RWPE2 (cell line): ENCODE measurements around the gene STK11.

ENCODE experiments used
- ATAC-seq: fragments of 200-7000 bp; cut with Tn5 transposase; 3 replicates; pipeline ENCODE4 v1.9.1; 2021; ENCODE audit warnings: low read depth
- DNase-seq: peaks from one replicate; pipeline ENCODE4 v3.0.0-alpha.2; 2020; ENCODE audit warnings: low spot score
- H3K27ac ChIP-seq: fragments of 450-650 bp; 2 replicates; pipeline ENCODE4 v1.5.1; 2017; ENCODE audit warnings: mild to moderate bottlenecking; ENCODE audit not compliant: poor library complexity, severe bottlenecking
- H3K27me3 ChIP-seq: fragments of 250-450 bp; sonication (Bioruptor Pico); 2 replicates; pipeline ENCODE4 v1.5.1; 2021; ENCODE audit warnings: mild to moderate bottlenecking, moderate library complexity; ENCODE audit not compliant: insufficient read depth, poor library complexity, severe bottlenecking
- H3K36me3 ChIP-seq: fragments of 250-450 bp; sonication (Bioruptor Pico); 2 replicates; pipeline ENCODE4 v1.5.1; 2020; ENCODE audit warnings: low read depth, mild to moderate bottlenecking, moderate library complexity
- H3K4me1 ChIP-seq: fragments of 250-450 bp; sonication (Bioruptor Pico); 2 replicates; pipeline ENCODE4 v1.5.1; 2021; ENCODE audit warnings: mild to moderate bottlenecking, moderate library complexity; ENCODE audit not compliant: insufficient read depth, poor library complexity, severe bottlenecking
- H3K4me3 ChIP-seq: fragments of 250-450 bp; sonication (Bioruptor Pico); 2 replicates; pipeline ENCODE4 v1.5.1; 2021; ENCODE audit warnings: mild to moderate bottlenecking, moderate library complexity; ENCODE audit not compliant: severe bottlenecking
- H3K9me3 ChIP-seq: fragments of 250-450 bp; sonication (Bioruptor Pico); 2 replicates; pipeline ENCODE4 v1.5.1; 2021; ENCODE audit warnings: mild to moderate bottlenecking, moderate library complexity; ENCODE audit not compliant: severe bottlenecking
- TF ChIP-seq, protein P1 (sequence below): fragments of 450-650 bp; IDR thresholded peaks from one replicate; pipeline ENCODE4 v1.5.1; 2017; ENCODE audit warnings: mild to moderate bottlenecking, moderate library complexity; ENCODE audit not compliant: poor library complexity, severe bottlenecking

STK11 gene

DNA sequence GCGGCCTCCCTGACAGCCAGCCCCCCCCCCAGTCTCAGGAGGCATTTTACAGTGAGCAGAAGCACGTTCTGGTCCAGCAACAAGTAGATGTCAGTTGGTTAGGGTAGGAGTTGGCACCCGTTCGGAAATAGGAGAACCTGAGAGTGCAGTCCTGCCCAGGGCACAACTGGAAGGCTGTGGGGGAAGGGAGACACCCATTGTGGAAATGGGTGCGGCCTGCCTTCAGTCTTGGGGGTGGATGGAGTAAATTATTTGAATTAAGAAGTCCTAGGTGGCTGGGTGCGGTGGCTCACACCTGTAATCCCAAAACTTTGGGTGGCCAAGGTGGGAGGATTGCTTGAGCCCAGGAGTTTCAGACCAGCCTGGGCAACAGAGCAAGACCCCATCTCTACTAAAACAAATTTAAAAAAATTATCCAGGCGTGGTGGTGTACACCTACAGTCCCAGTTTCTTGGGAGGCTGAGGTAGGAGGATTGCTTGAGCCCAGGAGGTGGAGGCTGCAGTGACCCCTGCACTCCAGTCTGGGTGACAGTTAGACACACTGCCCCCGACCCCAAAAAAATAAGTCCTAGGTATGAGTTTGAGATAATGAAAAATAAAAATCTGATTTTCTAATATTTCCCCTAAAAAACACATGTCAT lies 64.8 kb downstream of the STK11 start:
- Histone ChIP-seq H3K36me3 (peaks cover 52% of the 10 kb centered on the region), H3K9me3 (no peaks in the 10 kb centered on the region), H3K4me1 (peaks cover 7% of the 10 kb centered on the region), H3K4me3 (peak overlapping the region; percentile 82), H3K27ac (peak overlapping the region; percentile 97), H3K27me3 (no peaks in the 10 kb centered on the region)
- ATAC-seq (no peak), DNase-seq (no peak)
- TF ChIP-seq, protein P1, sequence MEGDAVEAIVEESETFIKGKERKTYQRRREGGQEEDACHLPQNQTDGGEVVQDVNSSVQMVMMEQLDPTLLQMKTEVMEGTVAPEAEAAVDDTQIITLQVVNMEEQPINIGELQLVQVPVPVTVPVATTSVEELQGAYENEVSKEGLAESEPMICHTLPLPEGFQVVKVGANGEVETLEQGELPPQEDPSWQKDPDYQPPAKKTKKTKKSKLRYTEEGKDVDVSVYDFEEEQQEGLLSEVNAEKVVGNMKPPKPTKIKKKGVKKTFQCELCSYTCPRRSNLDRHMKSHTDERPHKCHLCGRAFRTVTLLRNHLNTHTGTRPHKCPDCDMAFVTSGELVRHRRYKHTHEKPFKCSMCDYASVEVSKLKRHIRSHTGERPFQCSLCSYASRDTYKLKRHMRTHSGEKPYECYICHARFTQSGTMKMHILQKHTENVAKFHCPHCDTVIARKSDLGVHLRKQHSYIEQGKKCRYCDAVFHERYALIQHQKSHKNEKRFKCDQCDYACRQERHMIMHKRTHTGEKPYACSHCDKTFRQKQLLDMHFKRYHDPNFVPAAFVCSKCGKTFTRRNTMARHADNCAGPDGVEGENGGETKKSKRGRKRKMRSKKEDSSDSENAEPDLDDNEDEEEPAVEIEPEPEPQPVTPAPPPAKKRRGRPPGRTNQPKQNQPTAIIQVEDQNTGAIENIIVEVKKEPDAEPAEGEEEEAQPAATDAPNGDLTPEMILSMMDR = no peak

DNA sequence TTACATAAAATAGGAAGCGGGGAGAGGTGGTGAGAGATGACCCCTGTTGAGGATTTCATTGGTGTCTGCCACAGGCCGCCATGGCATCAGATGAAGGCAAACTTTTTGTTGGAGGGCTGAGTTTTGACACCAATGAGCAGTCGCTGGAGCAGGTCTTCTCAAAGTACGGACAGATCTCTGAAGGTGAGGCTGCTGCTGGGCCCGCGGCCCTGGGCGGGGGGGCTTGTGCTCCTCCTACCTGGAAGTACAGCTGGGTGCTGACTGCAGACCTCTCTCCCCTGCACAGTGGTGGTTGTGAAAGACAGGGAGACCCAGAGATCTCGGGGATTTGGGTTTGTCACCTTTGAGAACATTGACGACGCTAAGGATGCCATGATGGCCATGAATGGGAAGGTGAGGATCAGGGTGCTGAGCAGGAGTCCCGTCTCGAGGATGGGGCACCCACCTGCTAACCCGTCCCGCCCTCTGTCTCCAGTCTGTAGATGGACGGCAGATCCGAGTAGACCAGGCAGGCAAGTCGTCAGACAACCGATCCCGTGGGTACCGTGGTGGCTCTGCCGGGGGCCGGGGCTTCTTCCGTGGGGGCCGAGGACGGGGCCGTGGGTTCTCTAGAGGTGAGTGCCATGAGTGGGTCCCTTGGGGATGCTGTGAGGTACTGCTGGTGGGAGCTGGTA lies 65.4 kb downstream of the STK11 start:
- Histone ChIP-seq H3K36me3 (peaks cover 52% of the 10 kb centered on the region), H3K4me3 (no peak overlapping the region), H3K27ac (peak overlapping the region; percentile 97), H3K9me3 (no peaks in the 10 kb centered on the region), H3K4me1 (peaks cover 7% of the 10 kb centered on the region), H3K27me3 (no peaks in the 10 kb centered on the region)
- TF ChIP-seq, protein P1 = no peak
- no peak for DNase-seq
- no peak for ATAC-seq

DNA sequence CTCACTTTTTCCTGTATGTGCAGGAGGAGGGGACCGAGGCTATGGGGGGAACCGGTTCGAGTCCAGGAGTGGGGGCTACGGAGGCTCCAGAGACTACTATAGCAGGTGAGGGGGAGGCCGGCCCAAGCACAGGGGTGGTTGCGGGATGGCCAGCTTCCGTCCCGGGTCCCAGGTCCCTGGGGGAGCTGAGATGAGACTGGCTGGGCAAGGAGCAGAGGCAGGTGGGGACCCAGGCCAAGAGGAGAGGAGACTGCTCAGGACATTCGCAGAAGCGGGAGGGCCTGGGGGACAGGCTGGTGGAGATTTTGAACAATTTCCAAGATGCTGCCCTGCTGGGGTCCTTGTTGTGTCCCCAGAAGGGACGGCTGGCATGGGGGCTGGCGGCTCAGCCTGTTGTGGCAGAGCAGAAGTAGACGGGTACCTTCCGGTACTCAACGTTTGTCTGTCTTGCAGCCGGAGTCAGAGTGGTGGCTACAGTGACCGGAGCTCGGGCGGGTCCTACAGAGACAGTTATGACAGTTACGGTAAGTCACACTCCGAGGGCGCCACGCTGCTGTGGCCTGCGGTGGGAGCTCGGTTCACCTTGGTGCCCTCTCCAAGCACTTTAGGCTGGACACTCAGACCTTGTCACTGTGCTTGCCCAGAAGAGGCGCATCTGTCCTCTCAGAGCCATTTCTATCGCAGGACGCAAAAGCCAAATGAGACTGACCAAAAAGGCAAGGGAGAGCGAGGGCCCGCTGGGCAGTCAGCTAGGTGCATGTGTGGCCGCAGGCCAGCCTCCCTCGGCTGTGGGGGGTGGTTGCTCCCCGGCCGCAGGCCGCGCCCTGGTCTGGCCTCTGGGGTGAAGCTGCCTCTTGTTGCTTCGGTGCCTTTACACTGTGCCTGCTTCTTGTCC lies 66.2 kb downstream of the STK11 start:
- no peaks in the 10 kb centered on the region for H3K9me3 ChIP-seq
- H3K27ac ChIP-seq = peak overlapping the region; percentile 97
- no peaks in the 10 kb centered on the region for H3K27me3 ChIP-seq
- H3K4me1 ChIP-seq = peaks cover 7% of the 10 kb centered on the region
- peaks cover 52% of the 10 kb centered on the region for H3K36me3 ChIP-seq
- ATAC-seq (no peak), DNase-seq (no peak)
- H3K4me3 ChIP-seq = no peak overlapping the region
- TF ChIP-seq, protein P1 = no peak

DNA sequence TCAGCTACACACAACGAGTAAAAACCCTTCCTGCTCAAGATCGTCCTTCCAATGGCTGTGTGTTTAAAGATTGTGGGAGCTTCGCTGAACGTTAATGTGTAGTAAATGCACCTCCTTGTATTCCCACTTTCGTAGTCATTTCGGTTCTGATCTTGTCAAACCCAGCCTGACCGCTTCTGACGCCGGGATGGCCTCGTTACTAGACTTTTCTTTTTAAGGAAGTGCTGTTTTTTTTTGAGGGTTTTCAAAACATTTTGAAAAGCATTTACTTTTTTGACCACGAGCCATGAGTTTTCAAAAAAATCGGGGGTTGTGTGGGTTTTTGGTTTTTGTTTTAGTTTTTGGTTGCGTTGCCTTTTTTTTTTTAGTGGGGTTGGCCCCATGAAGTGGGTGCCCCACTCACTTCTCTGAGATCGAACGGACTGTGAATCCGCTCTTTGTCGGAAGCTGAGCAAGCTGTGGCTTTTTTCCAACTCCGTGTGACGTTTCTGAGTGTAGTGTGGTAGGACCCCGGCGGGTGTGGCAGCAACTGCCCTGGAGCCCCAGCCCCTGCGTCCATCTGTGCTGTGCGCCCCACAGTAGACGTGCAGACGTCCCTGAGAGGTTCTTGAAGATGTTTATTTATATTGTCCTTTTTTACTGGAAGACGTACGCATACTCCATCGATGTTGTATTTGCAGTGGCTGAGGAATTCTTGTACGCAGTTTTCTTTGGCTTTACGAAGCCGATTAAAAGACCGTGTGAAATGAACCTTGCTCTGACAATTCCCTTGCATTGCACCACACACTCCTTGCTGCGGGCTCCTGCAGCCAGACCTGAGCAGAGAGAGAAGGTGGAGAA lies 67.1 kb downstream of the STK11 start:
- Histone ChIP-seq H3K4me3 (no peak overlapping the region), H3K9me3 (no peaks in the 10 kb centered on the region), H3K27ac (peak overlapping the region; percentile 97), H3K36me3 (peaks cover 52% of the 10 kb centered on the region), H3K4me1 (peaks cover 5% of the 10 kb centered on the region), H3K27me3 (no peaks in the 10 kb centered on the region)
- ATAC-seq (no peak), DNase-seq (no peak)
- TF ChIP-seq, protein P1 = no peak
